SKM-1 (cell line): ENCODE data around the gene C17orf107.
"Not testable (repeated sequence)": the region's sequence is repeated elsewhere in the genome, so short reads cannot be mapped to it uniquely, and the experiment has no call there.

Source experiments
- DNase-seq: peaks from one replicate; lab custom pipeline; 2025; ENCODE audit not compliant: unreplicated experiment; lab: John Stamatoyannopoulos, UW

Gene C17orf107

DNA sequence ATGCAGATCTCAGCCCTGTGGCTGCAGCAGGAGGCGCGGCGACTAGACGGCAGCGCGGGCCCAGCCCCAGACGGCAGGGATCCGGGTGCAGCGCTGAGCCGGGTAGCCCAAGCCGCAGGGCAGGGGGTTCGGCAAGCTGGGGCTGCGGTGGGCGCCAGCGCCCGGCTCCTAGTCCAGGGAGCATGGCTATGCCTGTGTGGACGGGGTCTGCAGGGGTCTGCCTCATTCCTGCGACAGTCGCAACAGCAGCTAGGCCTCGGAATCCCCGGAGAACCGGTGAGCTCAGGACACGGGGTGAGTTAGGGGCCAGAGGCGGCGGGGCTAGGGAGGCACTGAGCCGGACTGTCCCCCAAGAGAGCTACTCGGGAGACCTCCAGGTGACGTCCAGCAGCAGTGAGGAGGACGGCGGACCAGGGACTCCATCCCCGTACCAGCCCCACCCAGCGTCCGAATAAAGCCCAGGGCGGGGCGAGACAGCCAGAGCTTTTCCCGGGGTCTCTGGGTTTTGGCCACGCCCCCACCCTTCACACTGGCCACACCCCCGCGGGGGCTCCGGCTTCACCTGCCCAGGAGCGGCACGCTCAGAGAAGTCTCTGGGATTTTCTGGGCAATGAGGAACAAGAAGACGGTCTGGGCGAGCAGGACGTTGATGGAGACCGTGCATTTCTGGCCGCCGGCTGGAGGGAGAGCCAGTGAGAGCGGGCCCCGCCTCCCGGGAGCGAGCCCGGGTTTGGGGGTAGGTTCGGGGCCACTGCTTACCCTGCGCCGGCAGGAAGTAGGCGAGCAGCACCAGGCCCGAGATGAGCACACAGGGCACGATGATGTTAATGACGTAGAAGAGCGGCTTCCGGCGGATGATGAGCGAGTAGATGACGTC lies 1.1 kb downstream of the C17orf107 start:
- no peak for DNase-seq

DNA sequence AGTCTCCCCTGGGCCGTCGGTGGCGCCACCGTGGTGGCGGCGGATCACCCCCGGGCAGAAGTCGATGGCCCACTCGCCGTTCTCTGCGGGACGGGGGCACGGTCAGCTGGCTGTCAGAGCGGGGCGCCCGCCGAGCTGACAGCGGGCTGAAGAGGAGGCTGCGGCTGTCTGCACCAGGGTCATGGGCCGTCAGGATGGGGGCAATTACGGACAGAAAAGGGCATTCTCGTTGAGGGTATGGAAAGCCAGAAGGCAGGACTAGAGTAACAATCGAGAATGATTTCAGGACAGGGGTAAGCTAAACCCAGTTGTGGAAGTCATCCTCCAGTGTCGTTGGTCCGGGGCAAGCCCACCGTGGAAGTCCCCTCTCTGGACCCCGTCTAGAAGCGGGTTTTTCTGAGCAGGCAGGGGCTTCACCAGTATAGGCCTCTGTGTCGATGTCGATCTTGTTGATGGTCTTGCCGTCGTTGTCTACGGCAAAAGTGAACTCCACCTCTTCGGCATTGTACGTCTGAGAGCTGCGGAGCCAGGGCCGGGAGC lies 1.8 kb downstream of the C17orf107 start:
- no peak for DNase-seq

DNA sequence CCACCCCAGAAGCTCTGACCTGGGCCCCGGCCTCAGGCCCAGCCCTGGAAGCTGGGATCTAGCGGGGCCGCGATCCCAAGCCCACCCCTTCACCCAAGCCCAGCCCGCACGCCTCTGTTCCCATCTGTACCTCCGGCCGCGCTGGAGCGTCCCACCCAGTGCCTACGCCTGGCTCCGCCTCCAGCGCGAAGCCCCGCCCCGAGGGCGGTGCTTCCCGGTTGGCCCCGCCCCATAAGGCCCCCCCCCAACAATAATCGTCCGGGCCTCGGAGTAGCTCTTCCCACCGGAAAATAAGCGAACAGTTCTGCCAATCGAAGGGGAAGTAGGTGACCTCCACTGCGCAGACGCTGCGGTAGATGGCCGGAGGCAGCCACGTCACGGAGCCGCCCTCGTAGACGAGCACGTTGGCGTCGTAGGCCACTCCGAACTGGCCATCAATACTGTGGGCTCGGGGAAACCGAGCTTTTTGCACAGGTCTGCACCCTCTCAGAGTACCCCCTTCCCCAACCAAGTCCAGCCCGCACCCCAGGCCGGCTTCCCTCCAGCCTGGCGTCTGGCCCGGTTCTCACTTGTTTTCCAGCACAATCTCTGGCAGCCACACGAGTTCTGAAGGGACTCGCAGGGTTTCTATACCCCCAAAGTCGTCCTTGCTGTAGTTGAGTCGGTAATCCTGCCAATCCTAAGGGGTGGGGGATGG lies 2.5 kb downstream of the C17orf107 start:
- no peak for DNase-seq

DNA sequence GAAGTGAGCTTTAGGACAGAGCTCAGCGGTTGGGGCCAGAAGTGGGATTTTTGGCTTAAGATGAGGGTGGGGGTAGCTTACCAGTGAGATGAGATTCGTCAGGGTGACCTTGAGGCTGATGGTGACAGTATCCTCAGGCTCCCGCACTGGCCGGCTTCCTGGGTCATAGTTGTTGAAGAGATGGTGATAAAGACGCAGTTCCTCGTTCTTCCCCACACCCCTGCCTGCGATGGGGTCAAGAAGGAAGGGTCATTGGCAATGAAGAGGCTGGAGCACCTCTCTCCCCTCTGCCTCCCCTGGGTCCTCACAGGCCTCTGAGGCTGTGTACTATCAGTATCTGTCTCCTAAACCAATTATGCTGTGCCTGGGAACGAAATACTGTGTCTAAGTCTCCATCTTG lies 3.2 kb downstream of the C17orf107 start:
- no peak for DNase-seq

DNA sequence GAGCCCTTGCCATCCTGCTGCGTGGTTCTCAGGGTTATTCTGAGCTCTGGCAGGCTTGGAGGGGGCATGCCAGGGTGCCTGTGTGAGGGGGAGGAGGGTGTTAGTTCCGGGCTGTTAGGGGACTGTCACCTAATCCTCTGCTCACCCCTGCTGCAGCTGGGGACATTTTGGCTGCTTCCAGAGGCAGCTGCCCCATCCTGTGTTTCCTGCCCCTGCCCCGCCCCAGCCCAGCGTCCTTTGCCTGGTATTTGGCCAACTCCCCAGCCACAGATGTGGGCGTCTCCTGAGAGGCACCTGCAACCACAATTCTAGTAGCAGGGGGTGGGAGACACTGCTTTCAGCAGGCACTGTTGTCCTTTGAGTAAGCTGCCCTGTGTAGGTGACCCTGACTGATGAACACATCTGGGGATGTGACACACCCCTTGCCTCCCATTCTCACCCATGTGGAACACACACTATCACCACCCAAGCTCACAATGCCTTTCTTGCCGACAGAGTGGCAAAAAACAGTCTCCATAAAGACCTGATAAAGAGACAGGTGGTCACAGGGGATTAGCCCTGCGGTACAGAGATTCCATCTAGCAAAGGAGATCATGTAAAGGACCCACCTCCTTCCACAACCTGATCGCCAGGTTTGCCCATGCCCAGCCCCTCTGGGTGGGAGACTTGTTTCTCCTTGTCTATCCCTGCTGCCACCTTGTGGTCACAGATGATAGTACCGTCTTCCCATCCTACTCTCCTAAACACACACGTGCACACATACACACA lies 3.9 kb downstream of the C17orf107 start, which contains the start of gene CHRNE:
CHRNE (minus strand) TSS at position 48 of the 768 bp plus-strand sequence; CDS start at position 13, 35 bp downstream.
- DNase-seq: peak; percentile 11

DNA sequence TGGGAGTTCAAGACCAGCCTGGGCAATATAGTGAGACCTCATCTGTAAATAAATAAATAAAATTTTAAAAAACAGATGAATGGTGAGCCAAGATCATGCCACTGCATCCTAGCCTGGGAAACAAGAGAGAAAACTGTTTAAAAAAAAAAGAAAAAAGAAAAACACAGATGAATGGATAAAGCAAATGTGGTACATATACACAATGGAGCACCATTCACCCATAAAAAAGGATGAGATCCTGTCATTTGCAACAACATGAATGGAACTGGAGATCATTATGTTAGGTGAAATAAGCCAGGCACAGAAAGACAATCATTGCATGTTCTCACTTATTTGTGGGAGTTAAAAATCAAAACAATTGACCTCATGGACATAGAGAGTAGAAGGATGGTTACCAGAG lies 7.3 kb downstream of the C17orf107 start:
- DNase-seq: not testable (repeated sequence)

DNA sequence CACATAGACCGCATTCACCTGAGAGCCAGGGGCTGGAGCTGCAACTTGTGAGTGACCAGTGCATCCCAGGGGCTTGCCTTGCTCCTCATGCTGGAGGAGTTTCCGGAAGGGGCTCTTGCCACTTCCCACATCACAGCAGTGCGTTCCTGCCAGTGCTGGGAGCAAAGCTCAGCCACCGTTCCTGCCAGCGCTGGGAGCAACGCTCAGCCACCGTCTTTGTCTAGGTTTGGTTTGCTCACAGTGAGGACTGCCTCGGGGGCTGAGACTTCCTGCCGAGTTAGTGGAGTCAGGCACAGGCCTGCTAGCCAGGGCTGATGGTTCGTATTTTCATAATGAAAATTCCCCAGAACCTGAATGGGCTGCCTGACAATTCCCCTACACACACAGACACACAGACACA lies 9.0 kb downstream of the C17orf107 start:
- no peak for DNase-seq

DNA sequence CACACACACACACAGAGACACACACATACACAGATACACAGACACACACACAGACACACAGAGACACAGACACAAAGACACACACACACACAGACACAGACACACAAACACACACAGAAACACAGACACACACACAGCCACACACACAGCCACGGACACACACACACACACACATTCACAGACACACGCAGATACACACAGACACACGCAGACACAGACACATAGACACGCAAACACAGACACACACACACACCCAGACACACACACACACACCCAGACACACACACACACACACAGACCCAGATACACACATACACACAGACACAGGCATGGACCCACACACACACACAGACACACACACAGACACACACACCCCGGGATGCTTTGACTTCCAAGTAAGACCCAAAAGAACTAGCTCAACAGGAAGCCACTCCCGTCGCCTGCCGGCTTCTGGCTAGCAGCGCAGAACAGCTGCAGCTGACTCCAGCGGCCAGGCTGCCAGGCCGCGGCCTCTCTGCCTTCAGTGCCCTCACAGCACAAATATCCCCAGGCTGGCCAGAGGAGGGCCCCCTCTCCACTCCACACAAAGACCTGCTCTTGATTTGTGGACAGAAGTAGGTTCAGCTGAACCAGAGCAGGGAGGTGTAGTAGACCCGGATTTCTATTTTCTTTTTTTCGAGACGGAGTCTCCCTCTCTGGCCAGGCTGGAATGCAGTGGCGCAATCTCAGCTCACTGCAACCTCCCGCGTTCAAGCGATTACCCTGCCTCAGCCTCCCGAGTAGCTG lies 9.6 kb downstream of the C17orf107 start:
- DNase-seq: peak; percentile 14

DNA sequence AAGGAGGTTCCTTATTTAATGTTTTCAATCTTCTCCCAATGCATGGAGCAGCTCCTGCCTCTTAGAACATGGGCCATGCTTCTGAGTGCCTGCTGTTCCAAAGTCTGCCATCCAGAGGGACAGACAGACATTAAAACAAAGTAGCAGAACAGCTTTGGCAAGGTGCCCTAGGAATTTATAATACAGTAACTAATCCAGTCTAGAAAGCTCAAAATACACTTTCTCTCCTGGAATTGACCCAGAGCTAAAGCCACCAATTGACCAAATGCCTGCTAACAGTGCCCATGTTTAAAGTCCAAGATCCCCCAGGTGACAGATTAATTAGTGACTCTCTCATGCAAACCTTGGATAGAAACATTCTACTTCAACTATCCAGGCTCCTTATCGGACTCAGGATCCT lies 14.7 kb downstream of the C17orf107 start:
- DNase-seq: no peak

DNA sequence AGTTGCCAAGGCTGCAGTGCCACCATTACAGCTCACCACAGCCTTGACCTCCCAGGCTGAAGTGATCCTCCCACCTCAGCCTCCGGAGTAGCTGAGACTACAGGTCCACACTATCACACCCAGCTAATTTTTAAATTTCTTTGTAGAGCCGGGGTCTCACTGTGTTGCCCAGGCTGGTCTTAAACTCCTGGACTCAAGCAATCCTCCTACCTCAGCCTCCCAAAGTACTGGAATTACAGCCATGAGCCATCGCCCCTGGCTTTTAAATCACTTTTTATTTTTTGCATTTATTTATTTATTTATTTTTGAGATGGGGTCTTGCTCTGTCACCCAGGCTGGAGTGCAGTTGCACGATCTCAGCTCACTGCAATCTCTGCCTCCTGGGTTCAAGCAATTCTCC lies 15.2 kb downstream of the C17orf107 start:
- not testable (repeated sequence) for DNase-seq

DNA sequence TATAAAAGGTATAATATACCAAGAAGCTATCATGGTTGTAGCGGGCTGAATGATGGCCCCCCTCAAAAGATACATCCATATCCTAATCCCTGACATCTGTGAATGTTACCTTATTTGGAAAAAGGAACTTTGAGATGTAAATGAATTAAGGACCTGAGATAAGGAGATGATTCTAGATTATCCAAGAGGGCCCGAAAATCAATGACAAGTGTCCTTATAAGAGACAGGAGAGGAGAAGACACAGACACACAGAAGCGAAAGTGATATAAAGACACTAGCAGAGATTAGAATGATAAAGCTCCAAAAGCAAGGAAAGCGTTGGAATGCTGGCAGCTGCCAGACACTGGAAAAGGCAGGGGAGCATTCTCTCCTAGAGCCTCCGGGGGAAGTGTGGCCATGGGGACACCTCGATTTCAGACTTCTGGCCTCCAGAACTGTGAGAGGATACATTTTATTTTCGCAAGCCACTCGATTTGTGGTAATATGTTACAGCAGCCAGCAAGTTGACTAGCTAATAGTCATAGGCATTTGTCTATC lies 20.2 kb downstream of the C17orf107 start:
- no peak for DNase-seq

DNA sequence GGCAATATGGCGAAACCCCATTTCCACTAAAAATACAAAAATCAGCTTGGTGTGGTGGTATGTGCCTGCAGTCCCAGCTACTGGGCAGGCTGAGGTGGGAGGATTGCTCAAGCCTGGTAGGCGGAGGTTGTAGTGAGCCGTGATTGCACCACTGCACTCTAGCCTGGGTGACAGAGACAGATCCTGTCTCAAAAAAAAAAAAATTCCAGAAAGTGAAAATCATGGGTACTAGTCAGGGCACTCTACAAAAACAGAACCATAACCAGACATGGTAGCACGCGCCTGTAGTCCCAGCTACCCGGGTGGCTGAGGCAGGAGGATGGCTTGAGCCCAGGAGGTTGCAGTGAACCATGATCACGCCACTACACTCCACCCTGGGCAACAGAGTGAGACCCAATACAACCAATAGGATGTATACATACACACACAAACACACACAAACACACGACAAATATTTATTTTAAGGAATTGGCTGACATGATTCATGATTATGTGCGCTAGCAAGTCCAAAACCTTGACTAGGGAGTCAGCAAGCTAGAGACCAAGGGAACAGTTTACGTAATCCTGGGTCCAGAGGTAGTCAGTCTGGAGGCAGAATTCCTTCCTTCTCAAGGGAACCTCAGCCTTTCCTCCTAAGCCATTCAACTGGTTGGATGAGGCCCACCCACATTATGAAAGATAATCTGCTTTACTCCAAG lies 21.2 kb downstream of the C17orf107 start:
- no peak for DNase-seq

DNA sequence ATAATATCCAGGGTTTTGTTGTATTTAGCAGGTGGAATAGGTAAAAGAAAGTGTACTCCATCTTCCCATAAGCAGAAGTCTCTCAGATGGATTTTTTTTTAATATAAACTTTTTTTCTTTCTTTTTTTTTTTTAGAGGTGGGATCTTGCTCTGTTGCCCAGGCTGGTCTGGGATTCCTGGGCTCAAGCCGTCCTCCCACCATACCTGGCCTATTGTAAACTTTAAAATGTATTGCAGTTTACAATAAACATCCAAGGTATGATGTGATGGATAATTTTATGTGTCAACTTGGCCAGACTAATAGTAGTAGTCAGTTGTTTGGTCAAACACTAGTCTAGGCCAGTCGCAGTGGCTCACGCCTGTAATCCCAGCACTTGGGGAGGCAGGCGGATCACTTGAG lies 22.0 kb downstream of the C17orf107 start:
- no peak for DNase-seq

DNA sequence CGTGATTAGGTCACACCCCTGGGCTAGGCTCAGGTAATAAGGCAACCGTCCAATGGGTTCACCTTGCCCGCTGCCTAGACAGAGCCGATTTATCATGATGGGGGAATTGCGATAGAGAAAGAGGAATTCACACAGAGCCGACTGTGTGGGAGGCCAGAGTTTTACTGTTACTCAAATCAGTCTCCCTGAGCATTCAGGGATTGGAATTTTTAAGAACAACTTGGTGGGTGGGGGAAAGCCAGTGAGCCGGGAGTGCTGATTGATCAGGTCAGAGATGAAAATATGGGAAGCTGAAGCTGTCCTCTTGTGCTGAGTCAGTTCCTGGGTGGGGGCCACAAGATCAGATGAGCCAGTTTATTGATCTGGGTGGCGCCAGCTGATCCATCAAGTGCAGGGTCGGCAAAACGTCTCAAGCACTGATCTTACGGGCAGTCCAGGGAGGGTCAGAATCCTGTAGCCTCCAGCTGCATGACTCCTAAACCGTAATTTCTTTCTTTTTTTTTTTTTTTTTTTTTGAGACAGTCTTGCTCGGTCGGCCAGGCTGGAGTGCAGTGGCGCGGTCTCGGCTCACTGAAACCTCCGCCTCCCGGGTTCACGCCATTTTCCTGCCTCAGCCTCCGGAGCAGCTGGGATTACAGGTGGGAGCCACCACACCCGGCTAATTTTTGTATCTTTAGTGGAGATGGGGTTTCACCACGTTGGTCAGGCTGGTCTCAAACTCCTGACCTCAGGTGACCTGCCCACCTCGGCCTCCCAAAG lies 27.4 kb downstream of the C17orf107 start:
- not testable (repeated sequence) for DNase-seq

DNA sequence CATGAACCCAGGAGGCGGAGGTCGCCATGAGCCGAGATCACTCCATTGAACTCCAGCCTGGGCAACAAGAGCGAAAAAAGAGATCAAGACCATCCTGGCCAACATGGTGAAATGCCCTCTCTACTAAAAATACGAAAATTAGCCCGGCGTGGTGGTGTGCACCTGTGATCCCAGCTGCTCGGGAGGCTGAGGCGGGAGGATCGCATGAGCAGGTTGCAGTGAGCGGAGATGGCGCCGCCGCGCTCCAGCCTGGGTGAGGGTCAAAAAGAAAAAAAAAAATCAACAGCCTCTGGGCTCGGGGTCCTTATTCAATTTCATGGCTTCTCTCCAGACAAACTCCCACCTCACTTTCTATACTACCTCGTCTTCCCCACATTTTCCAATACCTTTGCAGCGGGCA lies 29.5 kb downstream of the C17orf107 start:
- no peak for DNase-seq

DNA sequence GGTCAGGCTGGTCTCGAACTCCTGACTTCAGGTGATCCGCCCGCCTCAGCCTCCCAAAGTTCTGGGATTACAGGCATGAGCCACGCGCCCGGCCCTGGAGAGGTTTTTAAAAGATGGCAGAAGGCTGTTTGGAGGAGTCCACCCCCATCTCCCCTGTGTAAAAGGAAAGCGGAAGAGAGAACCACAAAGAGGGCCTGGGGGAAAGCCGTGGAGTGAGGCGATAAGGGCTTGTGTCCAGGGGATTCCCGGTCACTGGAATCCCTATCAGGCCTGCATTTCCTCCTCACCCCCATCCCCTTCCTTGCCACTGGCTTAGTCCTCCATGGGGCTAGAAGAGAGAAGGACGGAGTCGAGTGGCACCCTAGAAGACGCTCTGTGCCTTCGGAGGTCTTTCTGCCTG lies 32.6 kb downstream of the C17orf107 start, which contains the start of gene GP1BA:
GP1BA (plus strand) TSS at position 315 of the 400 bp plus-strand sequence. CDS start 328 bp downstream, outside the sequence.
- DNase-seq: no peak

DNA sequence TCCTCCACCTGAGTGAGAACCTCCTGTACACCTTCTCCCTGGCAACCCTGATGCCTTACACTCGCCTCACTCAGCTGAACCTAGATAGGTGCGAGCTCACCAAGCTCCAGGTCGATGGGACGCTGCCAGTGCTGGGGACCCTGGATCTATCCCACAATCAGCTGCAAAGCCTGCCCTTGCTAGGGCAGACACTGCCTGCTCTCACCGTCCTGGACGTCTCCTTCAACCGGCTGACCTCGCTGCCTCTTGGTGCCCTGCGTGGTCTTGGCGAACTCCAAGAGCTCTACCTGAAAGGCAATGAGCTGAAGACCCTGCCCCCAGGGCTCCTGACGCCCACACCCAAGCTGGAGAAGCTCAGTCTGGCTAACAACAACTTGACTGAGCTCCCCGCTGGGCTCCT lies 33.4 kb downstream of the C17orf107 start:
- DNase-seq: no peak

DNA sequence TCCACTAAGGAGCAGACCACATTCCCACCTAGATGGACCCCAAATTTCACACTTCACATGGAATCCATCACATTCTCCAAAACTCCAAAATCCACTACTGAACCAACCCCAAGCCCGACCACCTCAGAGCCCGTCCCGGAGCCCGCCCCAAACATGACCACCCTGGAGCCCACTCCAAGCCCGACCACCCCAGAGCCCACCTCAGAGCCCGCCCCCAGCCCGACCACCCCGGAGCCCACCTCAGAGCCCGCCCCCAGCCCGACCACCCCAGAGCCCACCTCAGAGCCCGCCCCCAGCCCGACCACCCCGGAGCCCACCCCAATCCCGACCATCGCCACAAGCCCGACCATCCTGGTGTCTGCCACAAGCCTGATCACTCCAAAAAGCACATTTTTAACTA lies 34.3 kb downstream of the C17orf107 start:
- no peak for DNase-seq
